Measurements from ENCODE around the gene ITM2B.

- TF ChIP-seq CTCF (conservative IDR thresholded peaks at IDR 0.05; ENCODE audit: low read depth, low read length) (no peak), EZH2 (IDR thresholded peaks at IDR 0.05; ENCODE audit: low read length, unreplicated experiment) (no peak)
Measured at GRCh38 chr13:48199404-48199946, 33.5 kb upstream of the ITM2B start.
